H7 (cell line): ENCODE measurements around the gene PPRC1. TPM values are rescaled to one million over a fixed set of nuclear protein-coding genes. Genes with fewer than 3 reads are reported as not detected.

Experiments
- DNase-seq: peaks from one replicate; pipeline ENCODE4 v3.0.0; 2012
- H3K27me3 ChIP-seq: 2 replicates; pipeline ENCODE4 v1.6.0; 2011; ENCODE audit warnings: mild to moderate bottlenecking, low read length; ENCODE audit not compliant: control insufficient read depth, insufficient read depth
- H3K36me3 ChIP-seq: replicated peaks from 2 replicates; pipeline ENCODE4 v1.5.1; 2011; ENCODE audit warnings: low read length; ENCODE audit not compliant: control insufficient read depth, insufficient read depth
- H3K4me3 ChIP-seq: 2 replicates; pipeline ENCODE4 v1.5.1; 2011; ENCODE audit warnings: low read depth, mild to moderate bottlenecking, control low read depth, low read length, moderate library complexity; ENCODE audit not compliant: insufficient read depth
- total RNA-seq: library from RNA; depleted of rRNA; stranded (reverse); fragments of >200 nt; shearing (Covaris generic); gene quantifications from 2 replicates; pipeline ENCODE4 v1.2.3, GENCODE V29; 2014

PPRC1 gene
- total RNA-seq, 1 experiment from 2014 or later = 44.3 TPM

DNA sequence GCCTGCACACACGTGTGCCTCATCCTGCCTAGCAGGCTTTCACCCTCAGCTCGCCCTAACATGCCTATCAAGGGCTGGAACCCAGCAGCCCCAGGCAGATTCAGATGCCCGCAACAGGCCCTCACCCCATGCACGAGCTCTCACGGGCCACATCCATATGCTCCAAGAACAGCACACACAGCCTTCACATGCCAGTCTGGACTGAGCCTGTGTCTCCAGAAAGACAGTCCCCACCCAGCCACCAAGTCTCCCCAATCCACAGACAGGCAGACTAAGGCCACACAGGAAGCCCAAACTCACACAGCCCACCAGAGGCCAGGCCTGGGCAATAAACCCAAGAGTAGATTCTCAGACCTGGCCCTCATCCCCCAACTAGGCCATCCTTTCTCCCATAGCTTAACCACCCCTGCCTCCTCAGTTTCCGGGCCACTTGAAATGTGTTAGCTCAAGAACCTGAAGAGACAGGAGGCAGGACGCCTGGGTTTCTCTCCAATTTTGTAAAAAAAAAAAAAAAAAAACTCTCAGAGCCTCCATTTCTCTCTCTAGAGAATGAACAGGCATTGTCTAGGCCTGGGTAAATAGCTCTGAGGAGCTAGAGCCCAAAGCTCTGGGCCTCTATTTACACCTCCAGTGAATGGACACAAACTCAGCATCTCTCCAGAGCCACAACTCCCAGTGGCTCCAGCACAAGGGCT, 19.4 kb upstream of the PPRC1 start:
- no peaks in the 10 kb centered on the region for H3K27me3 ChIP-seq
- H3K36me3 ChIP-seq = peaks cover 33% of the 10 kb centered on the region
- H3K4me3 ChIP-seq = peak overlapping the region; percentile 88
- peak; percentile 10 for DNase-seq

- Histone ChIP-seq H3K4me3 (peak overlapping the region; percentile 88), H3K27me3 (no peaks in the 10 kb centered on the region), H3K36me3 (peaks cover 25% of the 10 kb centered on the region)
- DNase-seq = peak; percentile 73
These were observed 18.6 kb upstream of the PPRC1 start for GRCh38 chr10:102113956-102114857.

DNA sequence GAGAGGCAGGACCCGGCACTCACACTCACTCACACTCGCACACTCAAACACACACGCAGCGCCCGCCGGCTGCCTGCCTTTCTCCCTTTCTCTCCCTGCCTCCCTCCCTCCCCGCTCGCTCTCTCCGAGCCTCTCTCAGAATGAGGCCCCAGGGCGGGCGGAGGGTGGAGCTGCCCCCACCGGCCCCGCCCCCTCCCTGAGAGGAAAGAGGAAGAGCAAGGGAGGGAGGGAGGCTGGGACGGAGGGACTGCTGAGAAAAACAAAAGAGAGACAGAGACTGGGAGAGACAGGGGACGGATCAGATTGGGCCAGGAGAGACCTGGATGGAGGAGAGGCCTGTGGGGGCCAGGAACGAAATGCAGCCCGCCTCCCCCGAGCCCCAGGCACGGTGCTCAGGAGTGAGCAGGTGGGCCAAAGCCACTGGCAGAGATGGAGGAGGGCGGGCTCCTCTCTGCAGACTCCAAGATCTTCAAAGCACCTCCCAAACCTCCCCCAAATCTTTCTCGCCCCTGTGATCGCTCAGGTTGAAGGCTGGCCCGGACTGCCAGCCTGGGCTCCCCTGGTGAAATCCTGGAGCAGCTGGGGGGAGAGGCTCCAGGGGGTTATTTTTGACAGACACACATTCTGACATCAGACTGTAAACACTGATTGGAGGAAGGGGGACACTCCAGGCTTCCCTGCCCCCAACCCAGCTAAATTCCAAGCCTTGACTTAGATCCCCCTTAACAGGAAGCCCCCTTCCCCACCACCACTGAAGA, 17.8 kb upstream of the PPRC1 start:
- no peaks in the 10 kb centered on the region for H3K27me3 ChIP-seq
- peak overlapping the region; percentile 88 for H3K4me3 ChIP-seq
- peak; percentile 97 for DNase-seq
- H3K36me3 ChIP-seq = peaks cover 17% of the 10 kb centered on the region

DNA sequence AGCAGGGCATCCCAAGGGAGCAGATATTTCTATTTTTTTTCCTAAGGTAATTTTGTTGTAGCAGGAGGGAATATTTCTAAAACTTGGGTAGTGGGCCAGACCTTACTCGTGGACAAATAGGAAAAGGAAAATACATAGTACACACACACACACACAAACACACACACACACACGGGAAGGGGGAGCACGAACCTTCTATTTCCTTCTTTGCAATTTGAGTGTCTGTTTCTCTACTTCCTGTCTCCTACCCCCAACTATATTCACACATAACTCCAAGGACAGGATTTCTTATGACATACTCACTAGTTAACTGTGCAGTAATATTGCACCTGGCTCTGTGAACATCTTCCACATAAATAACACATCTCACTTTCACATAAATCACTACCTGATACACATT, 17.1 kb upstream of the PPRC1 start:
- peaks cover 10% of the 10 kb centered on the region for H3K36me3 ChIP-seq
- DNase-seq = no peak
- H3K4me3 ChIP-seq = no peak overlapping the region
- no peaks in the 10 kb centered on the region for H3K27me3 ChIP-seq

- H3K4me3 ChIP-seq = no peak overlapping the region
- DNase-seq = no peak
These were observed 16.2 kb upstream of the PPRC1 start for GRCh38 chr10:102116656-102117055.

GRCh38 chr10:102117391-102118159, 15.3 kb upstream of the PPRC1 start:
- H3K4me3 ChIP-seq = peak overlapping the region; percentile 1; the same call in 1 of the 2 replicates

More at GRCh38 chr10:102116656-102117055, 16.2 kb upstream of the PPRC1 start:
- peaks cover 2% of the 10 kb centered on the region; the same call in 1 of the 2 replicates for H3K36me3 ChIP-seq
- no peaks in the 10 kb centered on the region for H3K27me3 ChIP-seq

GRCh38 chr10:102118867-102119266, 14.0 kb upstream of the PPRC1 start:
- no peaks in the 10 kb centered on the region for H3K27me3 ChIP-seq
- peak overlapping the region; percentile 89 for H3K4me3 ChIP-seq
- no peaks in the 10 kb centered on the region for H3K36me3 ChIP-seq
- no peak for DNase-seq

More at GRCh38 chr10:102117391-102118159, 15.3 kb upstream of the PPRC1 start:
- peak; percentile 83 for DNase-seq
- Histone ChIP-seq H3K36me3 (no peaks in the 10 kb centered on the region), H3K27me3 (no peaks in the 10 kb centered on the region)

GRCh38 chr10:102119417-102120141, 13.3 kb upstream of the PPRC1 start:
- DNase-seq = peak; percentile 87
- Histone ChIP-seq H3K36me3 (no peaks in the 10 kb centered on the region), H3K27me3 (no peaks in the 10 kb centered on the region), H3K4me3 (peak overlapping the region; percentile 89)

- Histone ChIP-seq H3K4me3 (peak within 1 kb of the TSS; percentile 89), H3K36me3 (no peaks in the 10 kb centered on the region), H3K27me3 (no peaks in the 10 kb centered on the region)
- peak; percentile 93 for DNase-seq
These were observed 12.5 kb upstream of the PPRC1 start, which contains the start of gene LDB1 for GRCh38 chr10:102120142-102120990. TSS of gene LDB1 (minus strand) at chr10:102120368. CDS start at chr10:102120110, 258 bp downstream.

GRCh38 chr10:102120991-102121738, 11.7 kb upstream of the PPRC1 start:
- Histone ChIP-seq H3K27me3 (no peaks in the 10 kb centered on the region), H3K36me3 (no peaks in the 10 kb centered on the region), H3K4me3 (peak overlapping the region; percentile 89)
- DNase-seq = peak; percentile 88

DNA sequence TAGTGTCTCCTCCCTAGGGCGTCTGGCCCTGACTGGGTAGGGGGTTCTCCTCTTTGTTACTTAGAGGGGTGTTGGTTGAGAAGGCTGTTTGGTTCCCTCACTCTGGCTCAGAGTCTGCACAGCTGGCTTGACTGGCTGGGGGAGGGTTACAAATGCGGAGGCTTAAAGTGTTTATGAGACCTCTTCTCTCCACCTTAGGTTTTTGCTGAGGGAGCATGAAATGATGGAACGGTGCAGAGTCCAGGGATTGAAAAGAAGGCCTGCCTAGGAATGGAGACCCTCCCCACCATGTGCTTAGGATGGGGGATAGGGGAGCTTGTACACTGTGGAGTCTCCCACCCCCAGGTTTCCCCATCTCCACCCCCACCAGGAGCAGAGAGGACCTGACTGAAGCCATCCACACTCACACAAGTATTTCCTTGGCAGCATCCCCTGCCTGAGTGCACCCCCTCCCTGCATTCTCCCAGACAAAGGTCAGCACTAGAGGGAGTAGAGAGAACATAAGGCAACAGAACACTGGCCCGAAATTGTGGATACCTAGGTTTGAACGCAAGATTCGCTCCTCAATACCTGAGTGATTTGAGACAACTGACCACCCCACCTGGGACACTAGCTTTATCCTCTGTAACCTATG, 11.0 kb upstream of the PPRC1 start:
- H3K4me3 ChIP-seq = peak overlapping the region; percentile 14; the same call in 1 of the 2 replicates
- H3K36me3 ChIP-seq = no peaks in the 10 kb centered on the region
- peak; percentile 77 for DNase-seq
- H3K27me3 ChIP-seq = no peaks in the 10 kb centered on the region

DNA sequence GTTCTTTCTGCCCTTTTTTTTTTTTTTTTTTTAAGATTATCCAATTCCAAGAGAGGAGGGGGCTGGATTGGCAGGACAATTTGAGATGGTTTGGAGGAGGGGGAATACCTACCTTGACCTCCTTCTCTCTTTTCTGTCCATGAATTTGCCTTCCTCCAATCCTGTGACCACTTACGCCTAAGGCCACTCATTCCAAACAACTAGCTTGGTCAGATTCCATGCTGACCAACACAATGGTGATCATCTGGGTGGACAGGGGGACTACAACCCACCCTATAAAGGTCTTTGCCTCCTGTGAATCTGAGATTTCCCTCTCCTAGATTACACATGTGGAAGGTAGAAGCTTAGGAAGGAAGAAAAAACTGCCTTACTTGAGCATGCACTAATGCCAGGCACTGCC, 10.4 kb upstream of the PPRC1 start:
- no peaks in the 10 kb centered on the region for H3K36me3 ChIP-seq
- no peaks in the 10 kb centered on the region for H3K27me3 ChIP-seq
- DNase-seq = no peak
- no peak overlapping the region for H3K4me3 ChIP-seq
